NCI-H2196 treated with DMSO at 0.1 percent for 48 hours (cell line): ENCODE results near the gene DPP8.
"Not testable (repeated sequence)": the region's sequence is repeated elsewhere in the genome, so short reads cannot be mapped to it uniquely, and the experiment has no call there.

ENCODE experiments used
- DNase-seq: peaks from one replicate; lab custom pipeline; 2025; ENCODE audit not compliant: unreplicated experiment; lab: John Stamatoyannopoulos, UW

DPP8 gene

DNA sequence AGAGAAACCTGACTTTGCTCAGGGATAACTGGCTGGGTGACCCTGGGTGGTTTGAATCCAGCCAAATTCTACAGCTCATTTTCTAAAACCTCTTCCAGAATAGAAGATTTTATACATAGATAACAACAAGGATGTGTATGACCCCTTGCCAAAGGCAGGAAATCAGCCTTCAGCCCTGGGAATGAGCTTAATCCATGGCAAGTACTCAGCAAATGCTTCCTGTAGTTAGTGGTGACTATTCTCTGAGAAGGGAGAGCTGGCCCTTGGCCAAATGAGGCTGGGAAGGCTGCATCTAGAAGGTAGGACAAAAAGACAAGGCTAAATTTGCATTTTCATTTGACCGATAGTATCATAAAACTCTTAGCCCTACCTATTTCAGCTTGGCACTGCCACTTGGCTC is 8.1 kb upstream of the DPP8 start:
- DNase-seq, result no peak

DNA sequence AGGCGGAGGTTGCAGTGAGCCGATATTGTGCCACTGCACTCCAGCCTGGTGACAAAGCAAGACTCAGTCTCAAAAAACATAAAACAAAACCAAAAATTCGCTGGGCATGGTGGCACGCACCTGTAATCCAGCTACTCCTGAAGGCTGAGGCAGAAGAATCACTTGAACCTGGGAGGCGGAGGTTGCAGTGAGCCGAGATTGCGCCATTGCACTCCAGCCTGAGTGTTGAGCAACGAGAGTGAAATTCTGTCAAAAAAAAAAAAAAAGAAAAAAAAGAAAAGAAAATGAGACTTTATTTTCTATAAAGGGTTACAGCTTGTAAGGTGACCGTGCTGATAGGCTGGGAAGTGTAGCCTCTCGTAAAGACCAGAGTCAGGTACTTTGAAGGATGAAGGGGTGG is 6.7 kb upstream of the DPP8 start:
- no peak for DNase-seq

DNA sequence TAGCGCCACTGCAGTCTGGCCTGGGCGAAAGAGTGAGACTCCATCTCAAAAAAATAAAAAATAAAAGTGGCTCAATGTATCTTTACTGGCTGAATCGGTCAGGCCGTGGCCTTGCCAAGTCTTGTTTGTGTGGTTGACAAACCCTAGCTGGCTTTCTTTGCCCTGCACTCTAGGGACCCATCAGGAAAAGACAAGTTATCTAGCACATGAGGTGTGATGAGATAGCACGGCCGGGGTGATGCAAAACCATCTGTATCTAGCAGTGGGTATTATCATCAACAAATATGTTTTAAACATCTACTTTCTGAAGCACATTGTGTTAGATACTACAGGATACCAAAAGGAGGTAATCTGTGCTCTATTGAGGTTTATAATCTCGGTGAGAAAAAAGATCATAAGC is 3.9 kb upstream of the DPP8 start:
- no peak for DNase-seq

DNA sequence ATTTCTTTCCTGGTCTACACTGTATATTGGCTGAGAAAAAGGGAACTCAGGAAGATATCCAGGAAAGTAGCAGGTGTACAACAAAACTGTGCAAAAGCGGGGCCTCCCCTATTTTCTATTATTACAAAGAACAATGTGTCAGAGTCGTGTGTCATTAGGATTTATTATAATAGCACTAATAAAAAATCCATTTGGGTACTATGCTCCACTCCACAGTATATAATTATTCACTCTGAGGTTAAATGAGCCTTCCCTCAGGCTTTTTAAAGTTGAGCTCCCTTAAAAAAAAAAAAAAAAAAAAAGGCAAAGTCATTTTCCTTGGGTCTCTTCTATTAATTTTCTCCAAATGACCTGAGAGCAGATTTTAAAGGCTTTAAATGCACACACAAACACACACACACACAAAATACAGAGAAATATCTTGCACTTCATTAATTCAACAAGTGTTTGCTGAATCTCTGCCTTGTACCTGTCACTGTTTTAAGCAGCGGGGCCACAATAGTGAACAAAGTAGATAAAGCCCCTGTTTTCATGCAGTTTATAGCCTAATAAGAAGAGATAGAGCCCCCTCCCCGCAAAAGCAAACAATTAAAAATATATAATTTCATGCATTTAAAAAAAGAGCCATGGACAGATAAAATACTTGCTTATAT is 1.3 kb upstream of the DPP8 start:
- DNase-seq, result no peak

DNA sequence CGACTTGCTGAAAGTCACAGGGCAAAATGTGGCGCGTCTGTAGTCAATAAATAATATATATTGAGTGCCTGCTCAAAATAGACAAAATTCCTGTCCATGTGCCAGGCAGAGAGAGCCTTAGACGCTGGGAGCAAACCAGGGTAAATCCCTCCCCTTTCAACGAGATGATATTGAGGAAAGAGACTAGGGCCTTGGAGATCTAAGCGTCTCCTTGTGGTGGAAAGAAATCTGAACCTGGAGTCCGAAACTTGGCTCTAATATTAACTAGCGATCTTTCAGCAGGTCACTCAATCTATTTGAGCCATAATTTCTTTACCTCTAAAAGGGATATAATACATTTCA is 348 bp upstream of the DPP8 start:
- no peak for DNase-seq

DNA sequence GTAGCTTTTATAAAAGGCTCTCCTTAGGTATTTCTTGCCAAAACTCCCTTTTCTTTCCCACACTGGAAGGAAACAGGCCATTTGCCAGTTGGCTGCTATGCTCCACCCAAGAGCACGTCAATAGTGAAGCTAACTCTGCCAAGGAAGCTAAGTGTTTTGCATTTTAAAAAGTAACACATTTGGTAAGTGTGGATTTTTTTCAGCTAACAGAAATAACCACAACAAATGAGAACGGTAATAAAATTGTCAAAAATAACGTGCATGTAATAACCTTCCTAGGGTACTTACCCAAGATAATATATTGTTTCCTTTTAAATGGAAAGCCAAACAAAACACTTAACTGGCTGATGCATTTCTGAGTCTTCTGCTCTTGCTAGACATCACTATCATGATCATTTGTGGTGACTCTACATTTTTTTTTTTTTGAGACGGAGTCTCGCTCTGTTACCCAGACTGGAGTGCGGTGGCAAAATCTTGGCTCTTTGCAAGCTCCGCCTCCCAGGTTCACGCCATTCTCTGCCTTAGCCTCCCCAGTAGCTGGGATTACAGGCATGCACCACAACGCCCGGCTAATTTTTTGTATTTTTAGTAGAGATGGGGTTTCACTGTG is 4.6 kb downstream of the DPP8 start:
- DNase-seq, result no peak

DNA sequence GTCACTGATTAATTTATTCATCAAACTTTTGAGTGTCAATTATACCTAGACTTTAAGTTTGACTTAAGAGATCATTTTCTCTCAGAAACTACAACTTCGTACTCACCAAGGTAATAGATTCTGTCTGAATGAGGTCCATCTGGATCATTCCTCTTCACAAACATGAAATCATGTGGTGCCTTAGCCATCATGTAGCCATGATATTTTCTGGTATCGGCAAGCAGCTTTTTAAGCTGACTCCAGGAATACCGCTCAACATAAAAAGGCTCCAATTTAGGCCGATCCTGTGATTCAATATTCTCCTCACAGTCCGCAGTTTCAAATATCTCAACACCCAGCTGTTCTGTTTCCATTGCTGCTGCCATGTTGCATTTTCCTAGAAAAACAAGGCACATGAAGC is 5.3 kb downstream of the DPP8 start:
- DNase-seq, result no peak

DNA sequence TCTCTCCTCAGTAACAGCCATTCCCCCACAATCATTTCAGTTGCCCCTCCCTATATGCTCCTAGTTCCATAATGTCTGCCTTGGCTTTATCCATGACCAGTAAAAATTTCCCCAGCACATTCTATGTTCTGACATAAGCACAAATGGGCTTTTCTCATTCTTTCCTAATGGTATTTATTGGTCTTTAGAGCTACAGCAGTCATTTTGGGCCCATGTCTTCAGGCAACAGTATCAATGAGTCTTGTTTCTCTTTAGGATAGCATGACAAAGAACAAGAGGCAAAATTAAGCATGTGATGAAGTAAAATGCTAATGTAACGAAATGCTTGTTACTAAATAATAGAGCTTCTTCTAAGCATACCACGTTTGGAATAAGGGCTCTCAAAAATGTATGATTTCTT is 8.2 kb downstream of the DPP8 start:
- DNase-seq, result no peak

DNA sequence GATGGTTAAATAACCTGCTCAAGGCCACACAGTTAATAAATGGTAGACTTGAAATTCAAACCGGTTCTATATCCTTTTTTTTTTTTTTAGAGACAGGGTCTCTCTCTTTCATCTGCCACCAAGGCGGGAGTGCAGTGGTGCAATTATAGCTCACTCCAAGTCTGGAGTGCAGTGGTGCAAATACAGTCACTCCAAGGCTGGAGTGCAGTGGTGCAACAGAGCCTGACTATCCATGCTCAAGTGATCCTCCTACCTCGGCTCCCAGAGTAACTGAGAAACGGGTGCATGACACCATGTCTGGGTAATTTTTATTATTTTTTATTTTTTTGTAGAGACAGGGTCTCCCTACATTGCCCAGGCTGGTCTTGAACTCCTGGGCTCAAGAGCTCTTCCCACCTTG is 23.4 kb downstream of the DPP8 start:
- DNase-seq, result no peak

DNA sequence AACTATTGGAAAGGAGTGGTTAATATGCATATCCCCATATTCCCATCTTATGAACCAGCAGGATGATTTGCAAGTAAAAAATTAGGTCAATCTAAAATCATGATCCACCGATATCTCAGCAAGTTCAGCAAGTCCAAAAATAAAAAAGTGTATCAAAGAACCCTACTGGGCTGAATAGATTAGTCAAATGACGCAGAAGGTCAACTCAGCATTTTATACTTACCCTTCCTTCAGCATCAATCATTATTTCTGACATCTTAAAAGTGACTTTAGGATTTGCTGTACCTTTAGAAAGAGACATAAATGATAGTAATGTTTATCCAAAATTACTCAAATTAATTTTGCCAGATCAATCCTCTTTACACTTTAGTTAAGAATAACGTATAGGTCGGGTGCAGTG is 32.6 kb downstream of the DPP8 start:
- no peak for DNase-seq

DNA sequence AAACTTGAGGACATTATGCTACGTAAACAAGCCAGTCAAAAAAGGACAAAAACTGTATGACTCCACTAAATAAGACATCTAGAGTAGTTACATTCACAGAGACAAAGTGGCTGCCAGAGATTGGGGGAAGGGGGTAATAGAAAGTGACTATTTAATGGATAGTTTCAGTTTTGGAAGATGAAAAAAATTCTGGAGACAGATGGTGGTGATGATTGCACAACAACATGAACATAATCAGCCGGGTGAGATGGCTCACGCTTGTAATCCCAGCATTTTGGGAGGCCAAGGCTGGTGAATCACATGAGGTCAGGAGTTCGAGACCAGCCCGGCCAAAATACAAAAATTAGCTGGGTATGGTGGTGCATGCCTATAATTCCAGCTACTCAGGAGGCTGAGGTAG is 40.6 kb downstream of the DPP8 start:
- DNase-seq, result no peak

DNA sequence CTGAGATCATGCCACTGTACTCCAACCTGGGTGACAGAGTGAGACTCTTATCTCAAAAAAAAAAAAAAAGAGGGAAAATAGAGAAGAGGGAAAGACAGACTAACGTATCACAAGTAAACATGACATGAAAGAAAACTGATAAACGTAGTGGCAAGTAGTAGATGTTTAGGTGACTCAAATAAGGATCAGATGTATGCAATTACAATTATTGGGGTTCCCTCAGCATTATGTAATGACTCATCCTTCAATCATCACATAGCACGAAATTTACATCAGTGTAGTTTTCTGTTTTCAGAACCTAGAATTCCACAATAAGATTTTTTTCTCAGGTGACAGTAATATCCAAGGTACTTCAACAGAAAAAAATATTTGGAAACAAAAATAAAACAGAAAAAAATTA is 46.6 kb downstream of the DPP8 start:
- no peak for DNase-seq

DNA sequence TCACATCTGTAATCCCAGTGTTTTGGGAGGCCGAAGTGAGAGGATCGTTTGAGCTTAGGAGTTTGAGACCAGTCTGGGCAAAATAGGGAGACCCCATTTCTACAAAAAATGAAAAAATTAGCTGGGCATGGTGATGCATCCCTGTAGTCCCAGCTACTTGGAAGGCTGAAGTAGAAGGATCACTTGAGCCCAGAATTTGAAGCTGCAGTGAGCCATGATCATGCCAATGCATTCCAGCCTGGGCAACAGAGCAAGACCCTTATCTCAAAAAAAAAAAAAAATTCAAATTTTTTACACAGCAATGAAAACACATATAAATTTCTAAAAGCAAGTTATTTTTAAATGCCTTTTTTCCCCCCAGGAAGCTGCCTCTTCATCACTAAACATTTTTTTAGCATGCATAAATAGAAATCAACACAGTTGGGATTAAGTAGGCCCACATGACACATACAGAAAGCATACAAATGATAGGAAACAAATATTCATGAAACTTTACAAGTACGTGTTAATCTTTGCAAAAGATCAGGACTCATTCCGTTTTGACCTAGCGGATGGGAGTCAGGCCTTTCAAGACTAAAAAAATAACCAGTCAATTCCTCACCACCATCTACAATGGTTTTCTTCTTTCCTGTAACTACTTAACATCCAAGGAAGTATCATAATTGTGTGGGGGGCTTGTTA is 49.1 kb downstream of the DPP8 start:
- DNase-seq, result no peak

DNA sequence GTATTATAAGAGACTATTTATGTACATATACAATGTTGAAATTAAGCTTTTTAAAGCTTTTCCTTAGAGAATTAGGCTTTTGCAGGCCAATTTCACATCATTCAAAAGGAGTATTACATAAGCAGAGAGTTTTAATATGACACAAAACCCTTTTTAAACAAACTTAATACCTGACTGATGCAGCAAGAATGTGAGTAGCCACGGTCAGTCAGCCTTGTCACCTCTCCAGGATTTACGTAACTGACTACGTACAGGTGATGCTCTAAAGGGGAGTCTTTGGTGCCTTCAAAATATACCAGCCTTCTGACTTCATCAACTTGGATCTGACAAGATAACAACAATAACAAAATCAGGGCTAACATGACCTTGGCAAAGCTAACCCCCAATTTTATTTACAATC is 50.6 kb downstream of the DPP8 start:
- DNase-seq, result no peak

DNA sequence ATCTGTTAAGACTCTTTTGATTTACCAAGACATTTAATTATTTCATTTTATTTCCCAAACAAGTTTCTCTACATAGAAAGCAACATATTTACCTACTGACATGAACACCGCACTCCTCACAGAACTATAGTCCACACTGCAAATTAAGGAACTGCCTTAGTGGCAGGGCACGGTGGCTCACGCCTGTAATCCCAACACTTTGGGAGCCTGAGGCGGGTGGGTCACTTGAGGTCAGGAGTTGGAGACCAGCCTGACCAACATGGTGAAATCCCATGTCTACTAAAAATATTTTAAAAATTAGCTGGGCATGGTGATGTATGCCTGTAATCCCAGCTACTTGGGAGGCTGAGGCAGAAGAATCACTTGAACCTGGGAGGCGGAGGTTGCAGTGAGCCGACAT is 54.4 kb downstream of the DPP8 start:
- DNase-seq, result not testable (repeated sequence)

DNA sequence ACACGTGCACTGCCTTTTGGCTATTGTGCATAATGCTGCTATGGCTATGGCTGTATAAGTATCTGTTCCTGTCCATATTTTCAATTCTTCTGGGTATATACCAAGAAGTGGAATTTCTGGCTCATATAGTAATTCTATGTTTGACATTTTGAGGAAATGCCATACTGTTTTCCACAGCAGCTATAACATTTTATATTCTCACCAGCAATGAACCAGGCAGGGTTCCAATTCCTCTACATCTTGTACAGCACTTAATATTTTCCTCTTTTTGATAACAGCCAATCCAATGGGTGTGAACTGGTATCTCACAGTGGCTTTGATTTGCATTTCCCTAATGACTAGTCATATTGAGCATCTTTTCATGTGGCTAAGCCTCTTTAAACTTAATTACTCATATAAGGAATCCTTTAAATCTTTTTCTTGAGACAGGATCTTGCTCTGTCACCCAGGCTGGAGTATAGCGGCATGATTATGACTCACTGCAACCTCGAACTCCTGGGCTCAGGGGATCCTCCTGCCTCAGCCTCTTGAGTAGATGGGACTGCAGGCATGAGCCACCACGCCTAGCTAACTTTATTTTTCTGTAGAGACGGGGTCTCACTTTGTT is 56.6 kb downstream of the DPP8 start:
- no peak for DNase-seq

DNA sequence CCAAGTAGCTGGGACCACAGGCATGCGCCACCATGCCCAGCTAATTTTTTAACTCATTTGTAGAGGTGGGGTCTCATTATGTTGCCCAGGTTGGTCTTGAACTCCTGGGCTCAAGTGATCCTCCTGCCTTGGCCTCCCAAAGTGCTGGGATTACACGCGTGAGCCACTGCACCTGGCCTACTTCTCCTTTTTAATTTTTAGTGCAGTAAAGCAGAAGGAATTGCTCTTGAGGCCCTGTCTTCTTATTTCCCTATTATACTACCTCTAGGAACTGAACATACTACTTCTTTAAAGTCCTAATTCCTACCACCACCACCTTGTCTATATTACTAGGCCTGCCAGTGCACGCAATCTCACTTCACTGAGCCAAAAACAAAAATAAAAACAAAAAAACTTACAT is 62.2 kb downstream of the DPP8 start:
- not testable (repeated sequence) for DNase-seq

DNA sequence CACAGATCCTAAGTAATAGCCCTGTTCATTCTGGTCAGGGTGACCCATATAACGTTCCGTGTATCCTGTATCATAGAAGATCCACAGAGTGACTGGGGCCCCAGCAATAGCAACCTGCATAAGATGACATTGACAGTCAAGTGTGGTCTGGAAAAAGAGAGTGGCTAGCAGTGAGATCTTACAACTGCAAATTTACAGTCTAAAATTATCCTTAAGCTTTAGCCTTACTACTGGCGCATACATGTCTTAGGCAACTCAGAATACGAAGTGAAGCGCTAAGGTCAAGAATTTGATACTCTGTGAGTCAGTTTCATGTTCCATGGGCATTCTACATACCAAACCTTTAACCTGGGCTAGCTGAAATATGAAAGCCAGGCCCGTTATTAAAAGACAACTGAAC is 65.5 kb downstream of the DPP8 start:
- DNase-seq, result no peak

DNA sequence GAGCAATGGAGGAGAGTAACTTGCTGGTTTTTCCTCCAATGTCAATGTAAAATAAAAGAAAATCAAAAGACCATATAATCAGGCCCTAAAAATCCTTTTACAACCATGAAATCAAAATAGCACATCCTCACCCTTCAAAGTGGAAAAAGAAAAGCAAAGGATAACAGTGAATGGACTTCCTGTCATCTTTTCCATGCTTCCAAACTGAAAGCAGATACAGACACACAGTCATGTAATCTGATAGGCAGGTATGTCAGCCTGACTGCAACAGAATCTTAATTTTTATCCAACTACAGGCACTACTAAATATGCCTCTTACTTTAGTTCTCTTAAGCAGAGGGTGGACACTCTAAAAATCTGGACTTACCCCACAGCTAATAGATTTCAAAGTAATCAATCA is 66.9 kb downstream of the DPP8 start:
- no peak for DNase-seq

DNA sequence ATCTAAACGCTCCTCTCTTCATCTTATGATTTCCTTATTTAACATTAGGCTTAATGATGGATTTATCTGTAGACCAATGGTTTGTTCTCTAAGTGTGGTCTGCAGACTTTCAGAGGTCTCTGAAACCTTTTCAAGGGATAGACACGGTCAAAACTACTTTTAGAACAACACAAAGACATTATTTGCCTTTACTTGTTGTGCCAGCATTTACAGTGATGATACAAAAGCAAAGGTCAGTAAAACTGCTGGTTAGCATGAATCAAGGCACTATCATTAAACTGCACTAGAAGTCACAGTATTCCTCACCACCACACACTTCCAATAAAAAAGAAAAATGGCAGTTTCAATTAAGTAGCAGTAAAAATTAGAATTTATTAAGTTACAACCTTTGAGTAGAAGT is 70.3 kb downstream of the DPP8 start:
- no peak for DNase-seq

DNA sequence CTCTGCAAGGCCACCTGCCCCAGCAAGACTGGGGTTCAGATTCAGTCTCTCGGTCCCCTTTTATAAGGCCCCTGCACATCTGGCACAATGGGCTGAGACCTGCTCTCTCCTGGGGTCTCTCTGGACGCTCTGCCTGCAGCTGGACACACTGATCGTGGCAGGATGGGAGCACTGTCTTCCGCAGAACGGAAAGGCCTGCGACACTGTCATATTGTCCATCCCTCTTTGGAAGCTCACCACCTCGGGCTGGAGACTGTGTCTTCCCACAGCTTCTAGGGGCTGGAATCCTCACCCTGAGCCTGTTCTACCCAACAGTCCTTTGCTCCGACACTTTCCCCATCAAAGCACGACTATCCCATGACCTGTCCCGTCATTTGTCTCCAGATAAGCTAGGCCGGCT is 83.3 kb downstream of the DPP8 start:
- no peak for DNase-seq

DNA sequence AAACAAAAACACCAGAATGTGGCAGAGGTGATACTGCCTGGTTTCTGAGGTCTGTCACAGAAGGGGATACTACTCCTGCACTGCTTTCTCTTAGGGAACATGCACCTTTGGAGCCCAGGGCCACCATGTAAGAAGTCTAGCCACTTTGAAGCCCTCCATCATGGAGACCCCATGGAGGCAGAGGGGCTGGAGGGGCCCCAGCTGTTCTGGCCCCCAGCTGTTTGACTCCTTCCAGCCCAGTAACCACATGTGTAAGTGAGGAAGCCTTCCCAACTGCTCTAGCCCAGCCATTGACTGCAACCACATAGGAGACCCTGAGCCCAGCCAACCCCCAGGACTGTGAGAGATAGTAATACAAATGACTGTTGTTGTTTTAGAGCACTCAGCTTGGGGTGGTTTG is 85.8 kb downstream of the DPP8 start:
- no peak for DNase-seq
